Measurements from ENCODE around the gene MYRFL. TPM values are rescaled to one million over a fixed set of nuclear protein-coding genes. Genes with fewer than 3 reads are reported as not detected.

Gene MYRFL
- polyA plus RNA-seq, 3 donors = 1.6 to 4.9 (median 3.2) TPM

DNA sequence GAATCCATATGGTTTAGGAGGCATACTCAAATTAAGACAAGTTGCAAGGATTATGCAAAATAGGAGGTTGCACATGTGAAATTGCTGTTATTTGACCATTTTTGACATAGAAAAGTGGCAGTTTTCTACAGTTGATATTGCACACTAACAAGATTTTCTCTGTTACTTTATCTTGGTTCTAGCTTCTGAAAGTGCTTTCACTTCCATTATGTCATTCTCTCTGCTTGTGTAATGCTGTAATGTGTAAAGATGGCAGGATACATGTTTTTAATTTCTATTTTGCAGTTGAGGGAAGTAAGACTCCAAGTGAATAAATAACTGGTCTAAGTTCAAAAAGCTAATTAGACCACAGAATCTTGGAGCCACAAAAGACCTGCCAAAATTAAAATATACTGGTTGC, 60.6 kb downstream of the MYRFL start:
- DNase-seq (ENCODE audit: extremely low read depth in 1 of 11, low read depth in 9 of 11, low spot score in 4 of 11) = no peak

DNA sequence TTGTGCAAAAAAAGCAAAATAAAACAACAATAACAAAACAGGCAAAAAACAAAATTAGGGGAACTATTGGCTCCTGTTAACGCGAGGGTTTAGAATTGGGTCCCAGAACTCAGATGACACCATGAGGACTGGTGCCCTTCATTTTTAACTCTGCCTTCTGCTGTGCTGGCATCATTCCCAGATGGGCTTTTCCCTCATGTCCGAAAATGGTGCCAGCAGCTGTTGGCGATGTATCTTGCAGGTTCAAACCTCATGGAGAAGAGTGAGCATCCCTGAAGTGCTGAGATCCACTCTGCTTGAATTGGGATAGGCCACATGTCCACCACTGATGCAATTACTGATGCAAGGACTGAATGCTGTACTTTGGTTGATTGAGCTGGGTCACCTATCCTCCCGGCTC, 61.1 kb downstream of the MYRFL start:
- DNase-seq (ENCODE audit: extremely low read depth in 1 of 11, low read depth in 9 of 11, low spot score in 4 of 11) = no peak

GRCh38 chr12:69886715-69887114, 61.7 kb downstream of the MYRFL start:
- DNase-seq (ENCODE audit: extremely low read depth in 1 of 11, low read depth in 9 of 11, low spot score in 4 of 11) = no peak

DNA sequence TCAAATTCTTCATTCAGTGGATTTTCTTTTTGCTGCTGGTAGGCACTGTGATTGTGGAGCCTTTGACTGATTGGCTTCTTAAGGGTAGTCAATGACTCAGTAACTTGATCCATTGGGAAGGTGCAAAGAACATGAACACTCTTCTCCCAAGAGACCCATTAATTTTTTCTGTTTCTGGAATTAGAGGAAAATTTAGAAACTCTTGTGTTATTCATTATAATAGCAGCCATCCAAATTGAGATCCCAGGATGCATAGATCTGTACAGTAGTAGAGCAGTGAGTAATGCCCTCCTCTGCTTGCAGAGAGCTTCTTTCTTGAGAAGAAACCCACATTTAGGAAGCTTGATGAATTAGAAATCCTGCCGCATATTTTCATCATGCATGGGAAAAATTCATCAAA, 63.9 kb downstream of the MYRFL start:
- no peak for DNase-seq (ENCODE audit: extremely low read depth in 1 of 11, low read depth in 9 of 11, low spot score in 4 of 11)

DNA sequence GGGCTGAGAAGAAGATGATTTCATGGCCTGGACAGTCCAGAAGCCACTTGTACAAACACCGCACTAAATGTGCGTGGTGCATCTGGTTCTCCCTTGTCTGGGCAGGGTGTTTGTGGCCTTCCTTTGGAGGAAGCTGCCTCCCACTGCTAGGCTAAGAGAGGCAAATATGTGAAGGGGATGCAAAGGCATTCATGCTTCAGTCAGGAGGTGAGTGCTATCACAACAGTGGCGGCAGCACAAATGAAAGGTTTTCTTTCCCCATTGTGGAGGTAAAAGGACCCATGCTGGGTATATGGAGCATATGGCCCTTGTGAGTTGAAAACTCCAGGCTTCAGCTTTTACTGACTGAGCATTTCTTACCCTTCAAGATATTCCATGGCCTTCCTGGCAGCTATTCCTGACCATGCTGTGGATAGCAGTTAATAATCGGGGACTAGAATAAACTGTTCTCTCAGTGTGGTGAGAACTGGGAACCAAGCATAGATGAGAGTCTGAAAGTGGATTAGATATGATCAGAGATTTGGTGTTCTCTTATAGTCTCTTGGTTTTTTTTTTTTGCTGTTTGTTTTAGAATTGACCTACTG, 69.9 kb downstream of the MYRFL start:
- DNase-seq (ENCODE audit: extremely low read depth in 1 of 11, low read depth in 9 of 11, low spot score in 4 of 11) = no peak

DNA sequence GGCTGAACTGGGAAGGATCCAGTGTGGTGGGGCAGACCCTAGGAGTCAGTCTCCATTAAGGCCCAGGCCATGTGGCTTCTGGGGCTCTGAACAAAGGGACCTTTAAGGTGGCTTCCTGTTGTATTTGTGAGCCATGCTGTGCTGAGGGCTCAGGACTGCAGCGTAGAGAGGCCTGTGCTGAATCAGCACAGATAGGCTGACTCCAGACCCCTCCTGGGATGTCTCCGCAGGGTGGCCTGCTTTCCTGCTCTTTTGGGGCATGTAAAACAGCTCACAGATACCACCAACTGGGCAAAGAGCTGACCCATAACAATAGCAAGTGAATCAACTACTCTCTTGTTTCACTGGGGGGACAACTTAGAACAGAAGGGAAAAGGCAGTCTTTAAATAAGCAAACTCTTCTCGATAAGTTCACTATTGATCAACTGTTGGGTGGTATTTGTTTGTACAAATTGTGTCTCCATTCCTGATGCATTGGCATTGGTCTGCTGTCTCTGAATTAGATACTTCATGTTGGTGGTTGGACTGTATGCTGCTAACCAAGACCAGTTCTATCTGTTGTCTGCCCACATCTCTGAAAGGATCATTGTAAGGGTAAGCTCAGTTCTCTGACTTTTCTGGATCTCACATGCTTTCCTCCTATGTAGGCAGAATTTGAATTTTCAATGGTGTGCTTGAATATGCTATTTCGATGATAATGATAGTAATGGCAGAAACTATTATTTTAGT, 71.8 kb downstream of the MYRFL start:
- DNase-seq (ENCODE audit: extremely low read depth in 1 of 11, low read depth in 9 of 11, low spot score in 4 of 11) = no peak

DNA sequence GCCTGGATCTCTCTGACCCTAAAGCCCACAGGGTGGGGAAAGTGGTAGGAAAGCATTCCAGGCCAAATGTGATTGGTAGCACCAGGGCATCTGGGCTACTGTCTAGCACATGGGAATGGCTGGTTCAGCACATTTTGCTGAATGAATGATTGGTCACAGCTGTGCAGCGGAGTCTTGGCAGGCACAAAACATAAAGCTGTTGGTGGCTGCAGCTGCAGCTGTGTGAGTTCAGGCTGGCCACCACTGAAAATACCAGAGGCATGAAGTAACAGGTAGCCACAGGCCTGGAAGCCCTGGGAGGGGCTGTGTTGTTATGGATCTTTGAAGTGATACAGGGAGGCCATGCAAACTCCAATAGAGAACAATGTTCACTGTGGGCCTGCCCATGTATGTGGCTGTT, 72.7 kb downstream of the MYRFL start:
- DNase-seq (ENCODE audit: extremely low read depth in 1 of 11, low read depth in 9 of 11, low spot score in 4 of 11) = peak in 8 of 11 donors; percentile 16 to 66 (median 34)

DNA sequence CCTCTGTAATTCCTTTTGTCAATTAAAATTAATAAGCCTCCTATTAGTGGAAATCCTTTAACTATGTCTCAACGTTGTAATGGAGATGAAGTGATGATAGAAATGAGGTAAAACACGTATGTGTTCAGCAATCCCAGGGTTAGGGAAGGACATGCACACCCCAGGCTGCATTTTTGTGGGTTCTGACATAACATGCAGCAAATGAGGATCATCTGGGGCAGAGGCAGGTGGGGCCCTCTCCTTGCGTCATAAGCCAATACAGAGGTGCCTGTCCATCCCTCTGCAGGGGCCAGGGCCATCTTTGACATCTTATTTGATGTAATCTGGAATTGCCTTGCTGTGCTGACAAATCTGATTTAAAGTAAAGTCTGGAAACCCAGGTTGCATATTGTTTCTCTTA, 73.2 kb downstream of the MYRFL start:
- DNase-seq (ENCODE audit: extremely low read depth in 1 of 11, low read depth in 9 of 11, low spot score in 4 of 11) = no peak

DNA sequence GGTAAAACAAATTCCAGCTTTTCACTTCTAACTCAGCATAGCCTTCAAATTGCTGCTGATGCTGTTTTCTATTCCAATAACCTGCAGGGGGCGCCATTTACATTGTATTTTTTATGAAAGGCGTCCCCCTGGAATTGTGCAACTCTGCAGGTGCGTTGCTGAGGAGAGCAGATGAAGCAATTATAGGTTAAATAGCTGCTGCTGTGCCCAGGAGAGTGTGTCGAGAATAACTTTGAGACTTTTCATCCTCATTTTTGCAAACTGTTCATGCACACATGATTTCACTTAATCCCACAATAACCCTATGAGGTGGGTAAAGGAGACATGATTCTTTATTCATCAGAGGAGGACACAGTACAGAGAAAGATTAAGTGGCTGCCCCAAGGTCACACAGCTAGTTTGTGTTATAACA, 75.7 kb downstream of the MYRFL start:
- DNase-seq (ENCODE audit: extremely low read depth in 1 of 11, low read depth in 9 of 11, low spot score in 4 of 11) = peak; percentile 31 to 82 (median 69)

DNA sequence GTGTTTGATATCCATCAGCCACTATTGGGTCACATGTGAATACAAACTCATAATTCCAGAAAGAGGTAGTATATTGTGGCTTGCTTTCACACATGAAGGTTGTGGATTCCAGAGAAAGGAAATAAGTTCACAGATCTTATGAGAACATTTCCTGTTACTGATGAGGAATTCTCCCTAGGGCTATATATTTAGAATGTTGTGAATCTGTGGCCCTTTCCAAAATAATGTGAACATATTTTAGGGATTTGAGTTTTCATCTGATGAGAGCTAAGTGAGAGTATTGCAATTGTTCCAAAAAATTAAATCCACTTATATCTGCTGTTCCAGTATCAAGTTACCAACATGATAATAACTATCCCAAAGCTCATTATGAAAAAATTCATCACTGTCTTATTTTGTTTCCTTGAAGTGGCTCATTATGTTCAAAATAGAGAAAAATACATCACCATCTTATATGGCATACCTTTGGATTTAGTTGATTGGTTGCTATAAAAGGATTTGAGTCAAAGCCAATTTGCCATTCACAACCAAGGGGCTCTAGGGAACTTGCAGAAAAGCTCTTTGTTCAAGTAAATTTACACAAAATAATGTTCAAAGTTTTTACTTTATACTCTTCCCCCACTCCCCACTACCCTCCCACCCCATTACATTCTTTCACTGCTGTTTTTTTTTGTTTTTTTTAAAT, 76.3 kb downstream of the MYRFL start:
- no peak for DNase-seq (ENCODE audit: extremely low read depth in 1 of 11, low read depth in 9 of 11, low spot score in 4 of 11)

- DNase-seq (ENCODE audit: extremely low read depth in 1 of 11, low read depth in 9 of 11, low spot score in 4 of 11) = no peak
These were observed 78.5 kb downstream of the MYRFL start for GRCh38 chr12:69903548-69903947.

DNA sequence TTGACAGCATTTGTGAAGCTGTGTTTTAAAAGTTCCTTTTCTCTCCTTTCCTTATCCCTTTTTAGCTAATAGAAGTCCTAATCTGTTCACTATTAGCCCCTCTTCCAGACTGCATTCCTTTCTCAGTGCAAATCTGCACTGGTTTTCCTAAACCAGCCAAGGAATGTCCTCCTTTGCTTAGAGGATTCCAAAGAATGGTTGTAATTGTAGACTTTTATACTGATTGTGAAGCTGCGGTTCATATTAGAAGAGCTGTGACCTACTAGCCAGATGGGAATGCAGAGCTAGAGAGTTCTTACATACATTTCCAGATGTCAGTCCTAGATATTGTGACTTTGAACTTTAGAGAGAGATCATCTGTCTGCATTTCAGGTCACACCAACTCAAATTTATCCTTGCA, 79.8 kb downstream of the MYRFL start:
- DNase-seq (ENCODE audit: extremely low read depth in 1 of 11, low read depth in 9 of 11, low spot score in 4 of 11) = no peak

DNA sequence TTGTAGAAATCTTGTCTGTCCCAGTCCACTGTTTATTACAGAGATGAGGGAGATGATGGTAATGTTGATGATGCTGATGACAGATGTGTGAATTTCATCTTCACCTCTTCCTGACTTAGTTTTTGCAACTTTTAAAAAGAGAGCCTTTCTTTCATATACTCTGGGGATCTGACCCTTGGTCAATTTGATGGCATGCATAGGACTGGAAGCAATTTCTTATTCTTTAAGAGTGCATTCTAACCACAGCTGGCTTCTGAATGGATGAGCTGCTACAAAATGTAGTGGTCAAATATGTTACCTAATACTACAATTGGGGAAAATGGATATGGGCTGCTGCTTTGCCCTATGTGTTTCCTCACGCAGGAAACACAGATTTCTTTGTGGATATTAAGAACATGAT, 80.8 kb downstream of the MYRFL start:
- no peak for DNase-seq (ENCODE audit: extremely low read depth in 1 of 11, low read depth in 9 of 11, low spot score in 4 of 11)

- DNase-seq (ENCODE audit: extremely low read depth in 1 of 11, low read depth in 9 of 11, low spot score in 4 of 11) = no peak
These were observed 81.6 kb downstream of the MYRFL start for GRCh38 chr12:69906411-69907216.

- DNase-seq (ENCODE audit: extremely low read depth in 1 of 11, low read depth in 9 of 11, low spot score in 4 of 11) = no peak
These were observed 83.2 kb downstream of the MYRFL start for GRCh38 chr12:69908203-69908602.

DNA sequence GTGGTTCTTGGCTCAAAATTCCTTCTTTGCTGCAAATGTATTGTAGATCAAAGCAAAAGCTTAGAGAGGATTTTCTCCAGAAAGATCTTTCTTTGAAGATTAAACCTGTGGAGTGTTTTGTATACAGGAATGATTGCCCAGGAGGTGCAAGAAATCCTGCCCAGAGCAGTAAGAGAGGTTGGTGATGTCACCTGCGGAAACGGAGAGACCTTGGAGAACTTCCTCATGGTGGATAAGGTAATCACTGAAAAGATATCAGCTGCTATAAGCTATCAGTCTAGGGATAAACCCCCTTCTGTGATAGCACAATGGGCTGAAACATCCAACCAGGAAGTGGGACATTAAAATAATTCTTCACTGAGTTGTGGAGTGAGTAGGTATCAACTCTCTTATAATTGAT, 85.7 kb downstream of the MYRFL start:
- DNase-seq (ENCODE audit: extremely low read depth in 1 of 11, low read depth in 9 of 11, low spot score in 4 of 11) = no peak

GRCh38 chr12:69913526-69913925, 88.5 kb downstream of the MYRFL start:
- no peak for DNase-seq (ENCODE audit: extremely low read depth in 1 of 11, low read depth in 9 of 11, low spot score in 4 of 11)

GRCh38 chr12:69915964-69916363, 90.9 kb downstream of the MYRFL start:
- DNase-seq (ENCODE audit: extremely low read depth in 1 of 11, low read depth in 9 of 11, low spot score in 4 of 11) = no peak

DNA sequence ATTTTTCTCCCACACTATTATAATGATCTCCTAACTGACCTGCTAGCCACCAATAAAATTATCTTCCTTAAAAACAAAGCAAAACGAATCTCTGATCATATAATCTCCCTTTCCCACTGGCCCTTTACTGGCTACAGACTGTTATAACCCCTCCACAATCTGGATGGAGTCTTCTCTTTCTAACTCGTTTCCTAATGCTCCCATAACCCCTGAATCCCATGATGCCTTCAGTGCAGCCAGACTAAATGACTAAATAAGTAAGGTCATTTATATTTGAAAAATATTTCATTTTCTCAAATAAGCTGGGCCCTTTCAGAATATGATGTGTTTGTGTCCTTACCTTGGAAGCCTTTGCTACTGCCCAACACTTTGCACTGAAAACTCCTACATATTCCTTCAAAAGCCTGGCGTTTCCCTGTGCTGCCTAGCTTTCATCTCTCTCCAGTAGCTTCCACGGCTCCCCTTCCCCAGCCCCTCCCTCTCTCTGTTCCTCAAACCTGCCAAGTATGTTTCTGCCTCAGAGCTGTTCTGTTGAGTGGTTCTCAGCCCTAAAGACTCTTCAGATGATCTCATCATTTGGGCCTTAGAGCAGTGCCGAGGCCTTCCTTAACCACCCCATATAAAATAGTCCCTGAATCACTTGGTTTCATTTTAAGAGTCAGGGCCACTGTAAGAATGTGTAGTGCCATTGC, 91.7 kb downstream of the MYRFL start:
- no peak for DNase-seq (ENCODE audit: extremely low read depth in 1 of 11, low read depth in 9 of 11, low spot score in 4 of 11)

Measured in renal cortex interstitium (tissue), 11 donors.